HEK293T (cell line): ENCODE results near the gene CLDN8.

ENCODE experiments used
- CTCF ChIA-PET: fragments of 350-600 bp; formaldehyde crosslinking; extraction: SDS; loops from one replicate; lab custom pipeline; 2021; ENCODE audit warnings: antibody characterized with exemption, inconsistent platforms; lab: Yijun Ruan, JAX
- POLR2A ChIA-PET: fragments of 350-600 bp; formaldehyde crosslinking; extraction: SDS; loops from one replicate; lab custom pipeline; 2020; ENCODE audit warnings: antibody characterized with exemption, inconsistent platforms; lab: Yijun Ruan, JAX
- DNase-seq: peaks from one replicate; pipeline ENCODE4 v3.0.0; 2012; ENCODE audit warnings: mixed read lengths; ENCODE audit errors: extremely low spot score
- ARNT ChIP-seq: fragments of 450-650 bp; IDR thresholded peaks from 2 replicates; pipeline ENCODE4 v1.6.1; 2017; ENCODE audit warnings: mild to moderate bottlenecking
- BHLHE40 ChIP-seq: fragments of 450-650 bp; IDR thresholded peaks from 2 replicates; pipeline ENCODE4 v1.6.1; 2016; ENCODE audit warnings: mild to moderate bottlenecking, moderate library complexity, borderline replicate concordance
- CTBP1 ChIP-seq: fragments of 450-650 bp; IDR thresholded peaks from 2 replicates; pipeline ENCODE4 v1.6.1; 2016; ENCODE audit warnings: borderline replicate concordance
- ELF4 ChIP-seq: fragments of 450-650 bp; IDR thresholded peaks from 2 replicates; pipeline ENCODE4 v1.6.1; 2017; ENCODE audit warnings: antibody characterized with exemption
- FOXA1 ChIP-seq: fragments of 450-650 bp; IDR thresholded peaks from 2 replicates; pipeline ENCODE4 v1.6.1; 2016; ENCODE audit warnings: mild to moderate bottlenecking
- FOXK2 ChIP-seq: fragments of 450-650 bp; IDR thresholded peaks from 2 replicates; pipeline ENCODE4 v1.6.1; 2016; ENCODE audit warnings: mild to moderate bottlenecking
- FOXM1 ChIP-seq: fragments of 450-650 bp; IDR thresholded peaks from 2 replicates; pipeline ENCODE4 v1.6.1; 2017; ENCODE audit warnings: mild to moderate bottlenecking, borderline replicate concordance
- HDGF ChIP-seq: fragments of 450-650 bp; IDR thresholded peaks from 2 replicates; pipeline ENCODE4 v1.6.1; 2017; ENCODE audit warnings: antibody characterized with exemption, borderline replicate concordance
- L3MBTL2 ChIP-seq: fragments of 450-650 bp; conservative IDR thresholded peaks from 2 replicates; pipeline ENCODE4 v1.6.1; 2016; ENCODE audit warnings: mild to moderate bottlenecking
- LEF1 ChIP-seq: fragments of 450-650 bp; IDR thresholded peaks from 2 replicates; pipeline ENCODE4 v1.6.1; 2017; ENCODE audit warnings: mild to moderate bottlenecking, borderline replicate concordance
- NFRKB ChIP-seq: fragments of 450-650 bp; IDR thresholded peaks from 2 replicates; pipeline ENCODE4 v1.6.1; 2016; ENCODE audit warnings: mild to moderate bottlenecking, moderate library complexity
- SP1 ChIP-seq: fragments of 450-650 bp; IDR thresholded peaks from 2 replicates; pipeline ENCODE4 v1.6.1; 2017
- SUZ12 ChIP-seq: fragments of 450-650 bp; IDR thresholded peaks from 2 replicates; pipeline ENCODE4 v1.6.1; 2016; ENCODE audit warnings: mild to moderate bottlenecking
- TARDBP ChIP-seq: fragments of 450-650 bp; IDR thresholded peaks from 2 replicates; pipeline ENCODE4 v1.6.1; 2016
- ZNF384 ChIP-seq: fragments of 450-650 bp; IDR thresholded peaks from 2 replicates; pipeline ENCODE4 v1.6.1; 2016
- TF ChIP-seq, protein P1 (sequence below): fragments of 450-650 bp; IDR thresholded peaks from 2 replicates; pipeline ENCODE4 v1.6.1; 2016

The CLDN8 gene

DNA sequence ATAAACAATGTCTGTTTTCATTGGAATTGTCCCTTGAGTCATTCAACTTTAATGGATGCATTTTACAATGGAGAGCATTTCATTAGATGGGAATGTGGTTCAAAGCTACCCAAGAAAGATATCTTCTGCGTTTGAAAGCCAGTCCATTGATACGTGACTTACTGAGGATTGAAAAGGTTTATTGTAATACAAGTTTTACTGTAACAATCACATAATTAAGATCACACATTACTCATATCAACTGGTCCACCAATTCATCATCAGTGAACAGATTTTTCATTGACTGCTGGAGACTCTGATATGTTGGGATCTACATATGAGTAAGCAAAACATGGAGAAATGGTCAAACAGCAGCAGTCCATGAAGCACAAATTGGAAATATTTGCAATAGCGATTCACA, 34.0 kb upstream of the CLDN8 start:
- DNase-seq = no peak
- CTCF ChIA-PET = no interaction called here
- POLR2A ChIA-PET = no interaction called here
- no peak for TF ChIP-seq NFRKB

DNA sequence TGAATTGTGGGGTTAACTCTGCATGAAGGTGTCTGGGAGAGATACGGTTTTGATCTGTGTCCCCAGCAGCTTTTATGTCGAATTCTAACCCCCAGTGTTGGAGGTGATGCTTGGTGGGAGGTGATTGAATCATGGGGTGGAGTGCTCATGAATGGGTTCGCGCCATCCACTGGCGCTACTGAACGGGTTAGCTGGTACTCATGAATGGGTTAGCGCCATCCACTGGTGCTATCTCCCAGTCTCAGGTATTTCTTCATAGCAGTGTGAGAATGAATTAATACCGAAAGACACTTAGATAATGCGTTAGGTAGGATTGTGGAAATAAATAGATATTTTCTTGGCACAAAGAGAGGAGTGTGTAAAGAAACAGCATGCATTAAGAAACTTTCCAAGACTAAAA, 32.9 kb upstream of the CLDN8 start:
- TF ChIP-seq FOXM1 (no peak), FOXK2 (no peak), FOXA1 (no peak), LEF1 (no peak), TARDBP (no peak), ELF4 (no peak), HDGF (no peak), CTBP1 (no peak), SUZ12 (no peak), L3MBTL2 (no peak), ZNF384 (no peak), BHLHE40 (no peak), SP1 (no peak), ARNT (no peak), NFRKB (no peak)
- TF ChIP-seq, protein P1, sequence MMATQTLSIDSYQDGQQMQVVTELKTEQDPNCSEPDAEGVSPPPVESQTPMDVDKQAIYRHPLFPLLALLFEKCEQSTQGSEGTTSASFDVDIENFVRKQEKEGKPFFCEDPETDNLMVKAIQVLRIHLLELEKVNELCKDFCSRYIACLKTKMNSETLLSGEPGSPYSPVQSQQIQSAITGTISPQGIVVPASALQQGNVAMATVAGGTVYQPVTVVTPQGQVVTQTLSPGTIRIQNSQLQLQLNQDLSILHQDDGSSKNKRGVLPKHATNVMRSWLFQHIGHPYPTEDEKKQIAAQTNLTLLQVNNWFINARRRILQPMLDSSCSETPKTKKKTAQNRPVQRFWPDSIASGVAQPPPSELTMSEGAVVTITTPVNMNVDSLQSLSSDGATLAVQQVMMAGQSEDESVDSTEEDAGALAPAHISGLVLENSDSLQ = no peak
- DNase-seq = no peak
- POLR2A ChIA-PET = no interaction called here
- CTCF ChIA-PET = no interaction called here

DNA sequence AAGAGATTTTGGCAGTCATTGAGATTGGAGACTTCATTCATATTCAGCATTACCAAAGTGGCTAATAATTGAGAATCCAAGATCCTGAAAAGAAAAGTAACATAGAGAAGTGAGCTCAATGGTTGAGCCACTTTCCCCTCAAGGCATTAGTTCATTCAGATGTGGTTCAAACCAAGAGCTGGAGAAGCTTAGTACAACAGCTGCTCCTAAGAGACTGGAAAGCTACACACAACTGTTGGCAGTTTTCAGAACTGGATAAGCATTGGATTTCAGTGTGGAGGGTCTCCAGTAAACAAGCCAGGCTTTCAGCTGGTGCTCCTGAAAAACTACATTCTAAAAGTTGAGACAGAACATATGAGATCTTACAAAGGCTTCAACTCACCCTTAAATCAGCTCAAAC, 29.2 kb upstream of the CLDN8 start:
- ChIA-PET POLR2A (no interaction called here), CTCF (no interaction called here)
- no peak for TF ChIP-seq TARDBP
- no peak for TF ChIP-seq SP1
- no peak for TF ChIP-seq ARNT
- no peak for TF ChIP-seq ELF4
- no peak for TF ChIP-seq FOXA1
- TF ChIP-seq CTBP1 = no peak
- TF ChIP-seq HDGF = no peak
- no peak for TF ChIP-seq ZNF384
- no peak for TF ChIP-seq NFRKB
- TF ChIP-seq FOXM1 = no peak
- TF ChIP-seq FOXK2 = no peak
- DNase-seq = no peak

DNA sequence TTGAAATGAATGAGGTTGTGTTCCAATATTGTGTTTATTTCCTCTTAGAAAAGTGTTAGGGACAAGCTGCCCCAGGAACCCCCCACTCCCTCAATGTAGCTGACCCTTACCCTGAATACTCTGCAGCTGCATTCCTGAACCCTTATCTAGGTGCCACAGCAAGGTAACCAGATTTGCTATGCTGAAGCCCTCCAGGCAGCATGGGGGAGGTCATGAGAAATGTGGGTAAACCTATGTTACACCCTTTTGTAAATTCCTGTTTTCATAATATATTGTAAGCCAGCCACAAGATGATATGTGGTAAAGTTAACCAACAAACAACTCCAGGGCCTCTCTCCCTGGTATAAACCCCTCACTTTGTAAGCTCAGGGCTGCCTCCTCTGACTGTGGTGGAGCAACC, 27.8 kb upstream of the CLDN8 start:
- DNase-seq = no peak
- no peak for TF ChIP-seq LEF1
- no peak for TF ChIP-seq BHLHE40
- TF ChIP-seq FOXK2 = no peak
- TF ChIP-seq SUZ12 = no peak
- TF ChIP-seq ARNT = no peak
- TF ChIP-seq L3MBTL2 = no peak
- TF ChIP-seq FOXM1 = no peak
- TF ChIP-seq HDGF = no peak
- no peak for TF ChIP-seq SP1
- no peak for TF ChIP-seq ELF4
- ChIA-PET CTCF (no interaction called here), POLR2A (no interaction called here)

DNA sequence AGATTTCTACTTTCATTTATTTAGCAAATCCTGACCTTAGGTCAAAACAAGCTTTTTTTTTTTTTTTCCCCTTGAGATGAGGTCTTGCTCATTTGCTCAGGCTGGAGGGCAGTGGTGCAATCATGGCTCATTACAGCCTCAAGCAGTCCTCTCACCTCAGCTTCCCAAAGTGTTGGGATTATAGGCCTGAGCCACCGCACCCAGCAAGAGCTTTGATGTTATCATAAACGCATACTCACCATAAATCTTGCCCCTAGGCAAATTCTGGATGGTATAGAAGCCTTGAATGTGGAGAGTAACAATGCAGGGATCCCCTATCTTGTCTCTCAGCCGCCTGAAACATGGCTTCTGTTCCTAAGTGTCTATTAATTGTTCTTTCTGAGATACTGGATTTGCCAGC, 24.8 kb upstream of the CLDN8 start:
- ChIA-PET POLR2A (no interaction called here), CTCF (no interaction called here)
- no peak for TF ChIP-seq BHLHE40
- TF ChIP-seq FOXA1 = no peak
- TF ChIP-seq NFRKB = no peak
- no peak for TF ChIP-seq ARNT
- no peak for DNase-seq

DNA sequence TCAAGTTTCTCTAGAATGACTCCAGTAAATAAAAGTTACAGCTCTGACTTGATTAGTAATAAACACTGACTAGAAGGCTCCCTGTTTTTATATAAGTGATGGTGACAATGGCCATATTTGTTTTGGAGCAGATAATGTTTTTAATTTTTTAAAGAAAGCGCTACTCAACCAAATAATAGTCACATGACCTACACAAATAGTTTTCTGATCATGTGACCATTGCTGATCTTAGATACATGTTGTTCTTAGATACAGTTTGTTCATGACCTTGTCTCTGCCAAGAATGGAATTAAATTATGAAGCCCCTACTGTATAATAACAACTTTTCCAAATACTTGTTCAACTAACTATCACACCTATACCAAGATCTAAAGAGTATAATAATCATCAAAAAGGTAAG, 22.3 kb upstream of the CLDN8 start:
- CTCF ChIA-PET = no interaction called here
- TF ChIP-seq FOXA1 (no peak), L3MBTL2 (no peak), FOXK2 (no peak), TARDBP (no peak), CTBP1 (no peak), SP1 (no peak), ARNT (no peak), SUZ12 (no peak), FOXM1 (no peak), ZNF384 (no peak), ELF4 (no peak), LEF1 (no peak), NFRKB (no peak), HDGF (no peak)
- TF ChIP-seq, protein P1 = no peak
- POLR2A ChIA-PET = no interaction called here
- DNase-seq = no peak

DNA sequence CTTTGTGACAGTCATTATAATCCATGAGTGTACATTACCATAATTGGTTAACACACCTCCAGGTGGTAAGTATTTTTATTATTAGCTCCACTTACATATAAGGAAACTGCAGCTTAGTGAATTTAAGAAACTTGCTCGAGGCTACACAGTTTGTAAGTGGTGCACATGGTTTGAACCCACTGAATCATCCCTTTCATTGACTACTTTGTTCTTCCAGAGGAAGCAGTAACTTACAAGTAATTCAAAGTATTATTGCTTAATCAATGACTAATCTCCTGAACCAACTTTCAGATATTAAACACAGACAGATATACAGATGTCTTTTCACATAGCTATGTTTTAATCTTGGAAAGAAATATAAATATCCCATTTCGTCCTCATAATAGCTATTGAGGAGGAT, 18.7 kb upstream of the CLDN8 start:
- ChIA-PET POLR2A (no interaction called here), CTCF (interaction anchor here (0.6 kb wide), 1 partner anchor 1144 kb away, joined by 3 read pairs; no protein-coding TSS in a partner anchor)
- no peak for DNase-seq
- TF ChIP-seq ARNT (no peak), FOXK2 (no peak), FOXA1 (no peak), L3MBTL2 (no peak), ZNF384 (no peak), SP1 (no peak), BHLHE40 (no peak), FOXM1 (no peak), TARDBP (no peak), LEF1 (no peak)
- TF ChIP-seq, protein P1 = no peak
